Choroid plexus epithelial cell (primary cell): ENCODE measurements around the gene WWOX.

Experiments
- DNase-seq: peaks from one replicate; pipeline ENCODE4 v3.0.0-alpha.2; 2010; ENCODE audit warnings: low read depth
- H3K4me3 ChIP-seq: 2 replicates; pipeline ENCODE4 v1.5.1; 2011; ENCODE audit warnings: low read depth, mild to moderate bottlenecking, control low read depth, low read length, moderate library complexity
- TF ChIP-seq, protein P1 (sequence below): conservative IDR thresholded peaks from 2 replicates; pipeline ENCODE4 v1.5.1; 2011; ENCODE audit warnings: low read depth, mild to moderate bottlenecking, control low read depth, inconsistent platforms, low read length, moderate library complexity

The WWOX gene

DNA sequence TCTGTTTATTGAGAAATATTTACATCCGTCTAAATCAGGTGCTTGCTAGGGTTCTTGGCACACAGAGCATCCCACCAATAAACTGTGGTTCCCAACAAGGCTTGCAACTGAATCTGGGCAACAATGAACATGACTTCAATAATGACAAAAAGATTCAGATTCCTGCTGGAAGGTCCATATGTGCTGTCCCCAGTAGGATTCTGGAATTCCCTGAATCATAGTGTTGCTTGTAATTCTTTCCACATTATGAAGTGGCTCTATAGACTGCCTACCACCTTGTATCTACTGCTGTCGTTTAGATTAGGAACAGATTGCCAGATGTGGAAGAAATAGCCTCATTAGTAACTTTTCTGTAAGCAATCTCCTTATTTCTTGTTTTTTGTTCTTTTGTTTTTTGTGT is 265.9 kb downstream of the WWOX start:
- TF ChIP-seq, protein P1, sequence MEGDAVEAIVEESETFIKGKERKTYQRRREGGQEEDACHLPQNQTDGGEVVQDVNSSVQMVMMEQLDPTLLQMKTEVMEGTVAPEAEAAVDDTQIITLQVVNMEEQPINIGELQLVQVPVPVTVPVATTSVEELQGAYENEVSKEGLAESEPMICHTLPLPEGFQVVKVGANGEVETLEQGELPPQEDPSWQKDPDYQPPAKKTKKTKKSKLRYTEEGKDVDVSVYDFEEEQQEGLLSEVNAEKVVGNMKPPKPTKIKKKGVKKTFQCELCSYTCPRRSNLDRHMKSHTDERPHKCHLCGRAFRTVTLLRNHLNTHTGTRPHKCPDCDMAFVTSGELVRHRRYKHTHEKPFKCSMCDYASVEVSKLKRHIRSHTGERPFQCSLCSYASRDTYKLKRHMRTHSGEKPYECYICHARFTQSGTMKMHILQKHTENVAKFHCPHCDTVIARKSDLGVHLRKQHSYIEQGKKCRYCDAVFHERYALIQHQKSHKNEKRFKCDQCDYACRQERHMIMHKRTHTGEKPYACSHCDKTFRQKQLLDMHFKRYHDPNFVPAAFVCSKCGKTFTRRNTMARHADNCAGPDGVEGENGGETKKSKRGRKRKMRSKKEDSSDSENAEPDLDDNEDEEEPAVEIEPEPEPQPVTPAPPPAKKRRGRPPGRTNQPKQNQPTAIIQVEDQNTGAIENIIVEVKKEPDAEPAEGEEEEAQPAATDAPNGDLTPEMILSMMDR = no peak
- H3K4me3 ChIP-seq = no peak overlapping the region
- no peak for DNase-seq

DNA sequence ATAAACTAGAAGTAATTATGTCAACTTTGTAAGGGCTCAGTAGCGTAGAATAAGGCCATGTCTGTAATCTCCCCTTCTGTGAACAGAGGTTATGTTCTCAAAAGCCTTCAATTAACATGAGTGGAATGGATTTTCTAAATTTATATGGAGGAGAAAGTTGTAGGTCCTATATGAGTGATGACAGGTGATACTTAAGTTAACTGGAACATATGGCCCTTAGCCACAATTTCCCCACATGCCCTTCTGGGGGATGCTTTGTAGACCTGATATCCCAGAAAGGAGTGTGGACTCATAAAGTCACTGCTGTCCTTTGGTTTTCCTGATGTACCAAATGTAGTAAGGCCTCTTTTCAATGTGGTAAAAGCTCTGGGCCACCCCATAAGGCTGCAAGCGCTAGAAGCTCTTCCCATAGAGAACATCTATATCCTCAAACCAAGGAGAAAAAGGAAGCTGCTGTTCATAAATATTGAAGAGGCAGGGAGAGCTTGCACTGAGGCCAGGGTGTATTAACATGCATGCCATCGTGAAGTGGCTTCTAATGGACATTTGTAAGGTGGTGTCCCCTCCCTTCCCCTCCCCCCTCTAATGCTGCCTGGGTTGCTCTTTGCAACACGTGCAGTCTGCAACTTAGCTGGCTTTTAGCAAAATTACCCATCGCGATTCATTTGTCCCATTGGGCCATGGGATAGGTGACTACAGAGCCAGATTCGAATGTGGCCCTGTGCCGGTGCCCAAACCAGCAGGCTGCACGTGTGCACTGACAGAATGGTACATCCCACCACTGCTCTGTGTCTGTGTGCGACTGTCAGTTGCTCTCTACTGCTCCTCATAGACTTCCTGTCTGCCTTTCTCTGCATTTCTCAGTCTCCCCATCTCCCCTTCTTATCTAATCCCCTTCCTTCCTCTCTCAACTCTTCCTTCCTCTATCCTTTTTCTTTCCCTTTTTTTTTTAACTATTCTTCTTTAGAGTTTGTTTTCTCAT is 269.0 kb downstream of the WWOX start:
- DNase-seq = no peak
- TF ChIP-seq, protein P1 = no peak
- no peak overlapping the region for H3K4me3 ChIP-seq

DNA sequence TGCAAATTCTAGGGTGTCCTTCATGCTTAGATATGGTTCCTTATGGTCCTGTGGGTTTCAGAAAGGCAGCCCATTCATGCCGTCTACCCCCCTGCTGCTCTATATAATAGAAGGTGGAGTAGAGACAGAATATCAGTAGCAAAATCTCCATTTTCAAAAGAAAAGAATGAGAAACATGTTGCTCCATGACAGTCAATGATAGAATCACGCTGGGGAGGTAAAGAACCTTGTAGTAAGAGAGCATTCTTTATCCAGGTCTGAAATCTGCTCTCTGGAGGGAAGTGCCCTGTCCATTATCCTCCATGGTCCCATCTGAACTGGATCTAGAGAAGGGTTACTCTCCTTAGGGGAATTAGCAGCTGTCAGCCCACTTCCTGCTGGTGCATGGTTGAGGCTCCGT is 272.8 kb downstream of the WWOX start:
- DNase-seq = no peak
- TF ChIP-seq, protein P1 = no peak
- H3K4me3 ChIP-seq = no peak overlapping the region

DNA sequence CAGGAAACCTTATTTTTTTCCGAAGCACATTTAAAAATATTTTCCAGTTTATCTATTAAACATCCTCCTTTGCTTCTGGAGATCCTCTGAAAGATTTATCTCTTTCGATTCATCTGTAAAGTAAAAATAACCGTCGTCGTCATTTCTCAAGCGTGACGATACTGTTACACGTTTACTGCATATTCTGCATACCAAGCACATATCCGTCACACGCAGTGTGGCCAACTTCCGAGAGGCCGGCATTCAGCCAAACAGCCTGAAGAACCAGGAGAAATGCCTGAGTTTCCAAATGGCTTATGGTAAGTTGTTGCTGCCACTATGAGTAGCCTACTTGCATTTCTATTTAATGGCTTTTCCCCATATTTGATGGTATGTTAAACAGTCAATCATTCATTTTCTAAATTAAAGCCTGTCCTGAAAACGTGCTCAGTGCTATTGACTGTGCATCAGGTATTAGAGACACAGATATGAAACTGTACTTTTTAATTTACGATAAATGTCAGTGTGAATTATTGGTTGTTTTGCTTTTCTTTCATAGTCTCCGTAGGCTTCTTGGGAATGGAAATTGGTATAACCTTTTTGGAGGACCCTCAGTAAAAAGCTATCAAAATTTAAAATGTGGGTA is 275.7 kb downstream of the WWOX start:
- H3K4me3 ChIP-seq = no peak overlapping the region
- TF ChIP-seq, protein P1 = no peak
- DNase-seq = no peak

DNA sequence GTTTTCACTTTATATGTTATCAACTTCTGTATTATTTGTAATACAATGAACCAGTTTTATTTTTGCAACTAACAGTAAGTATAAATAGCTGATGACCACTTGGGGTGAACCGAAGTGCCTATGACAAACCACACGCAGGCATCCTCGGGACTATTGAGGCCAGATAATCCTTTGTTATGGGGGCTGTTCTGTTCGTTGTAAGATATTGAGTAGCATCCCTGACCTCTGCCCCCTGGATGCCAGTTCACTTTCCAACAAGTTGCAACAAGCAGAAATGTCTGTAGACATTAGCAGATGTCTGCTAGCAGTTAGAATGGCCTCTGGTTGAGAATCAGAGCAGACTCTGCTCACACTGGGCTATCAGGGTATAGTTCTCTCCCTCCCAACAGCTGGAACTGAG is 277.0 kb downstream of the WWOX start:
- DNase-seq = no peak
- no peak overlapping the region for H3K4me3 ChIP-seq
- TF ChIP-seq, protein P1 = no peak

DNA sequence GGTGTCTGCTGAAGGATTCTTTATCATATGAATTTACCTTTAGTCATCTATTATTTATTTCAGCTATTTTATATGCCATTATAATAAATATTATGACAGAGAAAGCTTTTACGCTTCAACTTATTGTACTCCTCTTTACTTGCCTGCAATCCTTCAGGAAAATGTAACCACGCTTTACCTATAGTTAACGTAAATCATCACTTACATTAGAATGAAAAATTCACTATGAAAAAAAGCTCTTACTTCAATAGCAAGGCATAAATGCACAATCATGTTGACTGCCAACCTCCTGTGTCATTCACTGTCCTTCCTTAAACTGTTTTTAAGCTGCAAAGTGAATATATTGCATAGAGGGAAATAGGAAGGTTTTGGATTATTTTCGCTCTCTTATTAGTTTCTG is 277.9 kb downstream of the WWOX start:
- no peak overlapping the region for H3K4me3 ChIP-seq
- DNase-seq = no peak
- TF ChIP-seq, protein P1 = no peak
